HG03097 (cell line): ENCODE measurements around the gene PTBP3.
A peak's percentile ranks its signal among the peaks of the same experiment; 100 is the strongest.

Experiments used
- ATAC-seq: cut with Tn5 transposase; IDR thresholded peaks from one replicate; pipeline ENCODE4 v1.9.1; 2021; ENCODE audit not compliant: unreplicated experiment, low FRiP score

Gene PTBP3

DNA sequence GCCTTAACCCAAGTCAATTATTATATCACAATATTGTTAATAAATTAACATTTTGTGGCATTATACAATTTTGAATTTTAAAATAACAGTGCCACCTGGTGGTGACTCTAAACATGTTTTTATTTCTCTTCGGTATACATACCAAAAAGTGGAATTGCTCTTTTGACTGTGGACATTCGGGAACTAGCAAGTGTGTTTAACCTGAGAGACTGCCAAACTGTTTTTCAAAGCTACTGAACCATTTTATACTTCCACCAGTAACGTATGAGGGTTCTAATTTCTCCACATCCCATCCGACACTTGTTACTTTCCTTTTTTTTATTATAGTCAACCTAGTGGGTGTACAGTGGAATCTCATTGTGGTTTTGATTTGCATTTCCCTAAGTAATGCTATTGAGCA, 28.2 kb upstream of the PTBP3 start:
- ATAC-seq, result no peak

GRCh38 chr9:112360047-112360804, 26.8 kb upstream of the PTBP3 start:
- no peak for ATAC-seq

DNA sequence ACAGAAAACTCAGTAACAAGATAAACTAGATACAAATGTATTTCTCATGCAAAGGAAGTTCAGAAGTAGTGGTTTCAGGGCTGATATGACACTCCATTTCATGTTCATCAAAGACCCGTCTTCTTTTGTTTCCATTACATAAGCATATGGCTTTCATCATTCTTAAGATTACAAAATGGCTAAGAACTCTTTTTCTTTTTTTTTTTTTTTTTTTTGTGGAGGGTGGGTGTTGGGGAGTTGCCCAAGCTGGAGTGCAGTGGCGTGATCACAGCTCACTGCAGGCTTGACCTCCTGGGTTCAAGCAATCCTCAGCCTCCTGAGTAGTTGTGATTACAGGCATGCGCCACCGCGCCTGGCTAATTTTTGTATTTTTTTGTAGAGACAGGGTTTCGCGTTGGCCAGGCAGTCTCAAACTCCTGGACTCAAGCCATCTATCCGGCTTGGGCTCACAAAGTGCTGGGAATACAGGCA, 22.0 kb upstream of the PTBP3 start:
- ATAC-seq, result no peak

DNA sequence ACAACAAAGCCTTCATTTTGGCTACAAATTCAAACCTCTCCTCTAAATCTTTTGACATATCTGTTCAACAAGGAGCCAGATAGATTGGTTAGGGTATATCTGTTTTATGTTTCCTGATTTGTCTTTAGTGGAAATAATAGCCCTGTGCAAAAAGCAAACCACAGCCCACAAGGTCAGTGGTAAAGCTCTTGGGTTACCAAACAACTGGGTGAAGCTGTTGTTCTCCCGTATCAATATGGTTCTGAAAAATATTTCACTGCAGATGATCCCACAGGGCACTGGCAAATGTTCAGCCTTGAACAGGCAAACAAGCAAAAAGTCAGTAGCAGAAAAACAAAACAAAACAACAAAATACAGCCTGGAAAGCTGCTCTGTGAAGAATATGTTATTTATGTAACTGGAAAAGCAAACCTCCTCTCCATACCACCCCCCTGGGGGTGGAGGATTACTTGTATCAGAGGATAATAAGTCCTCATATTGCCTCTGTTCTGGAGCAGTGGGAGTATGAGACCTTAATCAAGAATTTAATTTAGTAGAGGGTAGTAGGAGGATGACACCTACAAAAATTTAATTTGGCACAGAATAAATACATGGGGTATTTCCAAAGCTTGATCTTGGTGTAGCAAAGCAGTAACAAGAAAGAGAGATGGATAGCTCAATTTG, 20.8 kb upstream of the PTBP3 start:
- no peak for ATAC-seq

DNA sequence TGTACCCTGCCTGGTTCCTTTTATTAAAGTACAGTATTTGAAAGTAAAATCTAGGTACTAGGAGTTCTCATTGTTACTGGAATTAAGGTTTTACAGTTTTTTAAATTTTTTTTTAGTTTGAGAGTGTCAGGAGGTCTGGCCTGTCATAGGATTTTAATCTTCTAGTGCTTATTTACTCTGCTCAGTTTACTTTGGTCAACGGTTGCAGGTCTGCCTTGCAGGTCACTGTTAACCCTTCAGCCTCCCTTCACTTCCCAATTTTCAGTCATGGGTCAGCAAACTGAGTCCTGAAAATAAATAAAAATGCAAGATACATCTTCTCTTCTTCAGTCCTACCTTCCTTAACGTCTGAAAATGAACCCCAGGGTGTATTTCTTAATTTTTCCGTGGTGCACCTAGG, 18.8 kb upstream of the PTBP3 start:
- no peak for ATAC-seq

DNA sequence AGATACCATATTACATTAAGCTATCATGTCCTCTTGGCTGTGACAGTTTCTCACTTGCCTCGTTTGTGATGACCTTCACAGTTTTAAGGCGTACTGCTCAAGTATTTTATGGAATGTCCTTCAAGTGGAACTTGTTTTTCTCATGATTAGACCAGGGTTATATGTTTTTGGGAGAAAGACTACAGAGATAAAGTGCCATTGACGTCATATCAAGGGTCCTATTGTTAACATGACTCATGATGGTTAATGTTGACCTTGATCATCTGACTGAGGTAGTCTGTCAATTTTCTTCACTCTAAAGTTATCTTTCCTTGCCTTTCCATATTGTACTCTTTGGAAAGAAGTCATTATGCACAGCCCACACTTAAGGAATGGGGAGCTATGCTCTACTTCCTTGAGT, 17.8 kb upstream of the PTBP3 start:
- no peak for ATAC-seq

DNA sequence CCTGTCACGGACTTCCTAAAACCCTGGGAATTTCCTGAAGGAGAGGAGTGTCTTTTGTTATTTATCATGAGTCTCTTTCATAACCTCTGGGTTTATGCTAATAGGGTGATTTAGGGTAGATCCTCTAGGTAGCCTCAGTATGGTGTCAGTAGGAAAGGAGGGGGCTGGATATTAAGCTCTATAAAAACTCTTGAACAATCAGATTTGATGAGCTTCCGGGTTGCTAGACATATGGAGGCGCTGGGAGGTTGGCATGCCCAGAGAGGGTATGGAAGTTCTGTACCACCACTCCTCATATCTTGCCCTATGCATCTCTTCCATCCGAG, 15.6 kb upstream of the PTBP3 start:
- no peak for ATAC-seq

GRCh38 chr9:112348257-112349007, 15.0 kb upstream of the PTBP3 start:
- no peak for ATAC-seq

DNA sequence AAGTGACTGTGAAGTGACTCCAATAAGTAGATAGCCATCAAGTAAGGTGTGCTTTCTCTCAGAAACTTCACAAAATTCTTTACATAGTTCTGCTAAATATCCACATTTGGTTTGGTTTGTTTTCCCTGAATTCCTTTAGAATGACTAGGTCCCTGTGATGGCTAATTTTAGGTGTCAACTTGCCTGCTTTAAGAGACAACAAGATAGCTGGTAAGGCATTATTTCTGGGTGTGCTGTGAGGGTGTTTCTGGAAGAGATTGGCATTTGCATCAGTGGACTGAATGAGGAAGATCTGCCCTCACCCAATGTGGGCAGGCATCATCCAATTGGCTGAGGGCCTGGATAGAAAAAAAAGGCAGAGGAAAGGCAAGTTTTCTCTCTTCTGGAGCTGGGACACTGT, 8.3 kb upstream of the PTBP3 start:
- no peak for ATAC-seq

- no peak for ATAC-seq
Measured at GRCh38 chr9:112339886-112340285, 6.5 kb upstream of the PTBP3 start.

- no peak for ATAC-seq
Measured at GRCh38 chr9:112338561-112338960, 5.1 kb upstream of the PTBP3 start.

DNA sequence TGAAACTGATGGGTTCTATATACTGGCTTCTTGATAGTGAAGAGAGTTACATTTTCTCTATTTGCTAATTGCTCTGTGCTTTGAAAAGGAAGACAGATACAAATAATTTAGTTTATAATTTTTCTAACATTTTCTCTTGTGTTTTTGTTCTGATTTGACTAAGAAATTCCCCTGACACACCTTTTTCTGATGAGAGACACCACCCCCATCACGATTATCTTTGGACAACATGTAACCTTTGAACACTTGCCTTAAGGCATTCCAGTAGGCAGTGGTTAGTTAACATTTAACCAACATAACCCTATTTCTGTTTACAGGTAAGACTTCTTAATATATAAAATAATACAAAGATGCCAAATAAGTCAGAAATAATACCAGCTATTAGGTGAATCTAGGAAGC, 4.1 kb upstream of the PTBP3 start:
- ATAC-seq, result no peak

DNA sequence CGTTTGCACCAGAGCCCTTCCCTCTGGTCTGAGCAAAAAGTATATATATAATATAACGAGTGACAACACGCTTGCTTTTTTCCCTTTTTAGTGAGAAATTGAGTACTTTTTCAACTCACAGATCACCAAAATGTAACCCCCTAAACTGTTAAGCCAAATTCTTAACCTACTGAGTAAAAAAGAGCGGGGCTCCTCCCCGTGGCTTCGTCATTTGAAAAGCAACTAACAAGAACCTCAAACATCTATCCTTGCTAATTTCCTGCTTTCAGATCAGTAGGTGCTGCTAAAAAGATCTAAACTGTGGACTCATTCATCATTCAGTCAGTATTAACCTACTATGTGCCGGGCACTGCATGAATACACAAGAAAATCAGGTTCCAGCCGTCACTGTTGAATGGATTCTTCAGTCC, 1.0 kb upstream of the PTBP3 start:
- ATAC-seq, result no peak

GRCh38 chr9:112333639-112334431, 416 bp upstream of the PTBP3 start:
- peak; percentile 77 for ATAC-seq

DNA sequence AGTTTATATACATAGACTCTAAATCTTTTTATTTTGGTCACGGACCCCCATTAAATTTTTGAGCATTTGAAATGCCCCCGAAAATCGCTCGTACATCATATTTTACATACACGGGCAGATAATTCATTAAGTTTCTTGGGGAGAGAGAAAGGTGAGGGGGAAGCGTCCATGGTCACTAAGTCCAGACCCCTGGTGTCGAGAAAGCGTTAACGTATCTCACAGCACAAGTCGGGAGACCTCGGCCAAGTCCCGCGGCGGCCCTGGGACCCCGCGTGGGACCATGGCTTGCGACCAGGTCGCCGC, 794 bp downstream of the PTBP3 start:
- no peak for ATAC-seq

- ATAC-seq, result no peak
Measured at GRCh38 chr9:112332214-112332613, 1.2 kb downstream of the PTBP3 start.

DNA sequence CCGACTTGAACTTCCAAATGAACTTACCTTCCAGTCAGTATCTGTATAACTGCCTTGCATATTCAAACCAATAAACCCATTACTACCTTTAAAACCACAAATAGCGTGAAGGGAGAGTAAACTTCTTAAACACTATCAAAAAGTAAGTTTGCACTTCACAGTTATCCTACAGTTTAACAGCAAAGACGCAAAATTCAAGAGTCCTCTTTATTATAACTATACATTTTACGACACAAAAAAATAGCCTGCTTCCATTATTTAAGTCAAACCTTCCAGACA, 1.8 kb downstream of the PTBP3 start:
- no peak for ATAC-seq

DNA sequence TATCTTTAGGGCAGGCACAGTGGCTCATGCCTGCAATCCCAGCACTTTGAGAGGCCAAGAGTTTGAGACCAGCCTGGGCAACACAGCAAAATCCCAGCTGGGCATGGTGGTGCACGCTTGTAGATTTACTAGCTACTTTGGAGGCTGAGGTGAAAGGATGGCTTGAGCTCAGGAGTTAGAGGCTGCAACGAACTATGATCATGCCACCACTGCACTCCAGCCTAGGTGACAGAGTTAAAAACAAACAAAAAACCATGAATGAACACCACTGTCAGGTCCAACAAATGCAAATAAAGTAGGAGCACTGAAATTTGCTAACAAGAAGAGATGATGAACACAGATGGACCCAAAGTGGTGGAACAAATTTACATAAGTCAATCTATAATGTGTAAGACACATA, 4.9 kb downstream of the PTBP3 start:
- ATAC-seq, result no peak

GRCh38 chr9:112327718-112328450, 5.5 kb downstream of the PTBP3 start:
- ATAC-seq, result no peak

DNA sequence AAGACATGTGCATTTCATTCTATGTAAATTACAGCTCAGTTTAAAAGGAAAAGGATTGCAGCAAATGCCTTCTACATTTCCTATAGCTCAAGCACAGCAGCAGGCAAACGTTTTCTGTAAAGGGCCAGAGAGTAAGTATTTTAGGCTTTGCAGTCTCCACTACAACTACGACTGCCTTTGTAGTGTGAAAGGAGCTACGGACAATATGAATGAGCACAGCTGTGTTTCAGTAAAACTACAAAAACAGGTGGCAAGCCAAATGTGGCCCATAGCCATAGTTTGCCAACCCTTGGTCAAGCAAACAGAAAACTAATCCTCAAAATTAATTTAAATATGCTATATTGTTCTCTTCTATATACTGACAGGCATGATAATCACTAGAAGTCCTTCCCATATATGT, 7.2 kb downstream of the PTBP3 start:
- ATAC-seq, result no peak

DNA sequence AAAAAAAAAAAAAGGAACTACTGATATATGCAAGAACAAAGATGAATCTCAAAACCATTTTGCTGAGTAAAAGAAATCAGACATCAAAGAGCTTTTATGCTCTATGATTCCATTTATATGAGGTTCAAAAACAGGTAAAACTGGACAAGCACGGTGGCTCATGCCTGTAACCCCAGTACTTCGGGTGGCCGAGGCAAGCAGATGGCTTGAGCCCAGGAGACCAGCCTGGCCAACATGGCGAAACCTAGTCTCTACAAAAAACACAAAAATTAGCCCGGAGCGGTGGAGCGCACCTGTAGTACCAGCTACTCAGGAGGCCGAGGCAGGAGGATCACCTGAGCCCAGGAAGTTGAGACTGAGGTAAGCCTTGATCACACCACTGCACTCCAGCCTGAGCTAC, 7.8 kb downstream of the PTBP3 start:
- no peak for ATAC-seq
